Activated T-helper 1 cell treated with anti-CD3 and anti-CD28 coated beads, Interleukin-12 subunit alpha, Interleukin-12 subunit beta, Interleukin-2, Interleukin-4 antibody, amounts not matched to agents 30 ng/mL and 10 ng/mL and 1 ng/mL, durations not matched to agents 14 hours and 24 hours and 36 hours (primary cell): ENCODE data around the gene NDP. TPM values are rescaled to one million over a fixed set of nuclear protein-coding genes. Genes with fewer than 3 reads are reported as not detected.

Experiments used
- DNase-seq: peaks from one replicate; pipeline ENCODE4 v3.0.0; 2021; ENCODE audit warnings: low spot score
- H3K27ac Mint-ChIP-seq: one replicate; pipeline ENCODE4 v1.8.0; 2021; ENCODE audit warnings: mild to moderate bottlenecking, mixed read lengths
- H3K27me3 Mint-ChIP-seq: one replicate; pipeline ENCODE4 v1.8.0; 2022; ENCODE audit warnings: mild to moderate bottlenecking, moderate library complexity, mixed read lengths; ENCODE audit not compliant: insufficient read depth
- H3K36me3 Mint-ChIP-seq: one replicate; pipeline ENCODE4 v1.8.0; 2021; ENCODE audit warnings: low read depth, mixed read lengths
- H3K4me1 Mint-ChIP-seq: one replicate; pipeline ENCODE4 v1.8.0; 2021; ENCODE audit warnings: low read depth, mixed read lengths
- H3K4me3 Mint-ChIP-seq: one replicate; pipeline ENCODE4 v1.8.0; 2021; ENCODE audit warnings: mild to moderate bottlenecking, moderate library complexity, mixed read lengths
- H3K9me3 Mint-ChIP-seq: one replicate; pipeline ENCODE4 v1.8.0; 2021; ENCODE audit warnings: mixed read lengths
- intact Hi-C: fragments of 100-400 bp; cut with micrococcal nuclease; formaldehyde crosslinking; loops from one replicate; pipeline ENCODE4 v1.15.1; 2024
- total RNA-seq: library from RNA; stranded (reverse); gene quantifications from 2 replicates; pipeline ENCODE4 v1.2.3, GENCODE V29; 2022

NDP gene
- total RNA-seq, 1 donor from 2014 or later: not detected

- no peak for DNase-seq
- Mint-ChIP-seq H3K27ac (no peak overlapping the region), H3K36me3 (no peaks in the 10 kb centered on the region), H3K4me1 (no peaks in the 10 kb centered on the region), H3K27me3 (no peaks in the 10 kb centered on the region), H3K9me3 (no peaks in the 10 kb centered on the region), H3K4me3 (no peak overlapping the region)
- intact Hi-C loops: no loop called here
Measured at GRCh38 chrX:43909141-43909540, 64.0 kb downstream of the NDP start.

GRCh38 chrX:43899878-43900815, 73.0 kb downstream of the NDP start:
- DNase-seq: no peak
- Mint-ChIP-seq H3K27me3 (peaks cover 2% of the 10 kb centered on the region), H3K9me3 (no peaks in the 10 kb centered on the region), H3K4me1 (no peaks in the 10 kb centered on the region), H3K4me3 (no peak overlapping the region), H3K36me3 (no peaks in the 10 kb centered on the region), H3K27ac (no peak overlapping the region)
- intact Hi-C loops: no loop called here

Other genes with a start within 250 kb of the NDP start
- not detected in 2 replicates for gene MAOB, start 90.9 kb downstream of the NDP start, total RNA-seq